Neutrophil (primary cell): ENCODE data around the gene FTCDNL1.
A peak's percentile ranks its signal among the peaks of the same experiment; 100 is the strongest.

Experiments
- H3K27ac ChIP-seq: fragments of 200-600 bp; sonication (generic); 2 replicates; pipeline ENCODE4 v1.5.1; 2016; ENCODE audit warnings: mild to moderate bottlenecking, moderate library complexity
- H3K27me3 ChIP-seq: fragments of 200-600 bp; sonication (generic); 2 replicates; pipeline ENCODE4 v1.6.0; 2016; ENCODE audit warnings: mild to moderate bottlenecking
- H3K36me3 ChIP-seq: fragments of 200-600 bp; sonication (generic); 2 replicates; pipeline ENCODE4 v1.5.1; 2017
- H3K4me1 ChIP-seq, 2 experiments: fragments of 200-600 bp in 1 of 2; sonication (generic) in 1 of 2; 1 replicate in 1 of 2; 2 replicates in 1 of 2; pipeline versions ENCODE4 v1.5.1 to v1.6.1; 2013 to 2016; ENCODE audit warnings: low read depth in 1 of 2, low read length in 1 of 2, mild to moderate bottlenecking in 1 of 2, moderate library complexity in 1 of 2; ENCODE audit not compliant: control insufficient read depth in 1 of 2, insufficient read depth in 1 of 2
- H3K4me3 ChIP-seq, 2 experiments: fragments of 200-600 bp in 1 of 2; sonication (generic) in 1 of 2; 1 replicate in 1 of 2; 2 replicates in 1 of 2; pipeline ENCODE4 v1.5.1; 2013 to 2016; ENCODE audit warnings: low read depth in 1 of 2, low read length in 1 of 2, mild to moderate bottlenecking in 1 of 2, moderate library complexity in 1 of 2
- H3K9me3 ChIP-seq: fragments of 200-600 bp; sonication (generic); 2 replicates; pipeline ENCODE4 v1.5.1; 2016
- TF ChIP-seq, protein P1 (sequence below): fragments of 200-600 bp; sonication (generic); IDR thresholded peaks from 2 replicates; pipeline ENCODE4 v1.5.1; 2016; ENCODE audit warnings: antibody characterized with exemption

FTCDNL1 gene

DNA sequence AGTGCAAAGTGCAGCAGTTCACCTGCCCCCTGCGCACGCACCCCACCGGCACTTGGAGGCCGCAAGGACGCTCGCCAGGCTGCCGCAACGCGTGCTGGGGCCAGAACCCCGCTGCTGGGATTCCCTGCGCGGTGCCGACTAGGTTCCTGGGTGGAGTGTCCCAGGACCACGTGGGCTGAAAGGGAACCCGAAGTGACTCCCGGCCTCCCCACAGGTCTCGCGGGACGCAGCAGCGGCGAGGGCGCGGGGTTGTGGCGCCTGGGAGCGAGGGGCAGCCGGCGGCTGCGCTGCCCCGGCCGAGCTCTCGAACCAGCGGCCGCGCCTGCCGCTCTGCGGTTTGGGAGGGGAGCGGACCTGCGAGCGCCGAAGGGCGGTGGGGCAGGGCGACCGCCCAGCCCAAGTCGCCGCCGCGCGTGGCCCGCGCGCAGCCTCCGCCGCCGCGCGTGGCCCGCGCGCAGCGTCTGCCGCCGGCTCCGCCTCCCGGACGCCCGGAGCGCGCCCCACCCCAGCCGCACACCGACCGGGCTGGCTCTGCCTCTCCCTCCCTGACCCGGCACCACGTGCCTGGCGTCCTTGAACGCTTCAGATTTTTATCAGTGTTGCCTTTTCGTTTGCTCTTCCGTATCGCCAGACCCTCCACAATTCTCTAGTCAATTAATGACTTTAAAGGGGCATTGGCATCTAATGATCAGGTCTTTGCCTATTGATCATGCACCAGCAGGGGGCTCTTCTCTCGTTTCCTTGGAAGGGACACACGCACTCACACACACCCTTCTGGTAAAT, at the start of gene FTCDNL1:
Gene FTCDNL1, minus strand, starts transcription at position 475 of the 783 bp plus-strand sequence. CDS start 2,230 bp downstream, outside the sequence.
- no peak within 1 kb of the TSS for H3K27ac ChIP-seq

DNA sequence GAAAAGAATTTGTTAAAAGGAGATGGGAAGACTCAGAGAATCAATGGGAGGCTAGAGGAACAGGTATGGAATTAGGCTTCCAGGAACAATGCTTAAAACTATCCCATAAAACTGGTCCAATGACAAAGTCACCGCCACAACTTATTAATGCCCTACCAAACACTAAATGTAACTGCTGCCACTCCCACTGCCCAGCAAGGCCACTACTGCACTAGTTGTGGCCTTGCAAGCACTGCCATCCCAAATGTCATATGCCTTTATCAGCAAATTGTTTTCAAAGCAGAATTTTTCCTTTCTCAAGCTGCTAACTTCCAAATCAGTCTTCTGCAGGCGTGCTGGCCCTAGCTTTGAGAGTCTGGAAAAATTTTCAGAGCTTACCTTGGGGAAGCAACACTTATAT, 45.6 kb upstream of the FTCDNL1 start:
- Histone ChIP-seq H3K9me3 (no peaks in the 10 kb centered on the region), H3K27me3 (no peaks in the 10 kb centered on the region), H3K36me3 (no peaks in the 10 kb centered on the region), H3K27ac (no peak overlapping the region), H3K4me3 (no peak overlapping the region), H3K4me1 (no peaks in the 10 kb centered on the region)
- TF ChIP-seq, protein P1, sequence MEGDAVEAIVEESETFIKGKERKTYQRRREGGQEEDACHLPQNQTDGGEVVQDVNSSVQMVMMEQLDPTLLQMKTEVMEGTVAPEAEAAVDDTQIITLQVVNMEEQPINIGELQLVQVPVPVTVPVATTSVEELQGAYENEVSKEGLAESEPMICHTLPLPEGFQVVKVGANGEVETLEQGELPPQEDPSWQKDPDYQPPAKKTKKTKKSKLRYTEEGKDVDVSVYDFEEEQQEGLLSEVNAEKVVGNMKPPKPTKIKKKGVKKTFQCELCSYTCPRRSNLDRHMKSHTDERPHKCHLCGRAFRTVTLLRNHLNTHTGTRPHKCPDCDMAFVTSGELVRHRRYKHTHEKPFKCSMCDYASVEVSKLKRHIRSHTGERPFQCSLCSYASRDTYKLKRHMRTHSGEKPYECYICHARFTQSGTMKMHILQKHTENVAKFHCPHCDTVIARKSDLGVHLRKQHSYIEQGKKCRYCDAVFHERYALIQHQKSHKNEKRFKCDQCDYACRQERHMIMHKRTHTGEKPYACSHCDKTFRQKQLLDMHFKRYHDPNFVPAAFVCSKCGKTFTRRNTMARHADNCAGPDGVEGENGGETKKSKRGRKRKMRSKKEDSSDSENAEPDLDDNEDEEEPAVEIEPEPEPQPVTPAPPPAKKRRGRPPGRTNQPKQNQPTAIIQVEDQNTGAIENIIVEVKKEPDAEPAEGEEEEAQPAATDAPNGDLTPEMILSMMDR: no peak

More for the DNA sequence above, at the start of gene FTCDNL1:
- Histone ChIP-seq H3K27me3 (no peaks in the 10 kb centered on the region), H3K9me3 (peaks cover 10% of the 10 kb centered on the region), H3K36me3 (no peaks in the 10 kb centered on the region), H3K4me1 (peaks cover 5 to 13% of the 10 kb centered on the region in 2 experiments), H3K4me3 (peak within 1 kb of the TSS; percentile 56 to 60)
- TF ChIP-seq, protein P1: no peak

DNA sequence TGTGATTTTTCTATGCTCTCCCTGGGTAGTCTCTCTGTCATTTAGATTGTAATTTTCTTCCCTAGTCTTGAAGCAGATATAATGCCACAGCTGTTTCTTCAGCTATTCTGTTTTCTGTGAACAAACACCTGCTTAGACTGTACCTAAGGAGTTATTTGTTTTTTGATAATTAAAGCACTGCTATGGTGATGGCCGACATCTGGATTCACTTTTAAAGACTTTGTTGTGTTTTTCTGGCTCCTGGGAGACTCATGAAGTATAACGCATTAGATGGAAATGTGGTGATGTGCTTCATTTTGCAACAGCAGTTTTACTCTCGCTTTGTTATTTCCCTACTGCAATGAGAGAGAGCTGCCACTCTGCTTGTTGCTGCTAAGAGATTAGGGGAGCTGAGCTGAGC, 44.4 kb upstream of the FTCDNL1 start:
- H3K27me3 ChIP-seq: no peaks in the 10 kb centered on the region
- H3K27ac ChIP-seq: no peak overlapping the region
- TF ChIP-seq, protein P1: no peak
- no peaks in the 10 kb centered on the region for H3K9me3 ChIP-seq
- no peaks in the 10 kb centered on the region for H3K4me1 ChIP-seq
- no peaks in the 10 kb centered on the region for H3K36me3 ChIP-seq
- H3K4me3 ChIP-seq: no peak overlapping the region

DNA sequence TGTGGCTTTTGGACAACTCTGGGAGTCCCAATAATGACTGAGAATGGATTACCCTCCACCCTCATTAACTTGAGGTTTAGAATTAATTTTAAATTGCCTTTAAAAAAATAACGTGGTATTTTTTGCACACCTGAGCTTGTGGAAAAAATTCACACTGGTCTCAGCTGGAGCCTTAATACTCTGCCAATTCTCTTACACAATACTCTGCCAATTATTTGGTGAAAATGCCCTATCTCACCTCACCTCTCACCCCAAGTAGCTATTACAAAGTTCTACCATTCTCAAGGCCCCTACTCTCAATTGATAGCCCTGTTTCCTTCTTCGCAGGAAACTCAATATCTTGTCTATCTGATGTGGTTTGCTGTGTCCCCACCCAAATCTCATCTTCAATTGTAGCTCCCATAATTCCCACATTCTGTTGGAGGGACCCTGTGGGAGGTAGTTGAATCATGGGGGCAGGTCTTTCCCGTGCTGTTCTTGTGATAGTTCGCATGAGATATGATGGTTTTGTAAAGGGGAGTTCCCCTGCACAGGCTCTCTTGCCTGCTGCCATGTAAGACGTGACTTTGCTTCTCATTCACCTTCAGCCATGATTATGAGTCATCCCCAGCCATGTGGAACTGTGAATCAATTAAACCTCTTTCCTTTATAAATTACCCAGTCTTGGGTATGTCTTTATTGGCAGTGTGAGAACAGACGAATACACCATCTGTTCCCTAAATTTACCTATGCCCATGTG, 32.7 kb upstream of the FTCDNL1 start:
- H3K4me1 ChIP-seq: no peaks in the 10 kb centered on the region
- TF ChIP-seq, protein P1: no peak
- no peak overlapping the region for H3K27ac ChIP-seq
- H3K9me3 ChIP-seq: no peaks in the 10 kb centered on the region
- H3K36me3 ChIP-seq: no peaks in the 10 kb centered on the region
- H3K27me3 ChIP-seq: no peaks in the 10 kb centered on the region
- no peak overlapping the region for H3K4me3 ChIP-seq

DNA sequence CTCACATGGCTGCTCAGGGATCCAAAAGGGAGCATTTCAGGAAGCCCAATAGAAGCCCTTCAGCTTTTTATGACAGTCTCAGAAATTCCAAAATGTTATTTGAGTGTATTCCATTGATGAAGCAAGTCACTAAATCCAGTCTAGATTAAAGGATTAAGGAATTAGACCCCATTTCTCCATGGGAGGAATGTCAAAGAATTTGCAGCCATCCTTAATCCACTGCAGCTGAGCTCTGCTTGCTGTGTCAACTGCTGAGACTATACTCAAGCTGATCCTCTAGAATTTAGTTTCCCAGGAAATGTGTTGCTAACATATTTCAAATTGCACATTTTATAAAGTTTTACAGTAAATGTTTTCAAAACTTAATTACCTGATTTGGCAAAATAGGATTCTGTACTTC, 31.7 kb upstream of the FTCDNL1 start:
- Histone ChIP-seq H3K27ac (no peak overlapping the region), H3K36me3 (no peaks in the 10 kb centered on the region), H3K27me3 (no peaks in the 10 kb centered on the region), H3K9me3 (no peaks in the 10 kb centered on the region), H3K4me1 (no peaks in the 10 kb centered on the region), H3K4me3 (no peak overlapping the region)
- TF ChIP-seq, protein P1: no peak
